HG02840 (cell line): ENCODE data around the gene RPL12.

Source experiments
- ATAC-seq: cut with Tn5 transposase; IDR thresholded peaks from one replicate; pipeline ENCODE4 v1.9.1; 2021; ENCODE audit warnings: mild to moderate bottlenecking, moderate library complexity, moderate number of reproducible peaks; ENCODE audit not compliant: unreplicated experiment, low FRiP score

The RPL12 gene

GRCh38 chr9:127407492-127407843 lies 43.7 kb downstream of the RPL12 start:
- no peak for ATAC-seq

- no peak for ATAC-seq
Measured at GRCh38 chr9:127406799-127407491, 44.3 kb downstream of the RPL12 start.

- ATAC-seq, result no peak
Measured at GRCh38 chr9:127405344-127406125, 45.7 kb downstream of the RPL12 start.

GRCh38 chr9:127404631-127405030 lies 46.6 kb downstream of the RPL12 start:
- no peak for ATAC-seq

GRCh38 chr9:127403507-127404192 lies 47.6 kb downstream of the RPL12 start:
- ATAC-seq, result no peak

GRCh38 chr9:127402401-127403090 lies 48.7 kb downstream of the RPL12 start:
- ATAC-seq, result no peak

GRCh38 chr9:127399736-127400269 lies 51.4 kb downstream of the RPL12 start:
- ATAC-seq, result no peak

- no peak for ATAC-seq
Measured at GRCh38 chr9:127398715-127399400, 52.3 kb downstream of the RPL12 start.

GRCh38 chr9:127398275-127398647 lies 52.9 kb downstream of the RPL12 start:
- ATAC-seq, result no peak
